GM19193 (cell line): Measurements from ENCODE around the gene EML6.

Source experiments
- POLR2A ChIP-seq: IDR thresholded peaks from 4 replicates; pipeline ENCODE4 v1.6.1; 2011; ENCODE audit not compliant: insufficient read depth, insufficient read length; ENCODE audit errors: extremely low read depth

The EML6 gene

GRCh38 chr2:54891909-54892308, 168.4 kb downstream of the EML6 start:
- no peak for TF ChIP-seq POLR2A

- no peak for TF ChIP-seq POLR2A
Measured at GRCh38 chr2:54894467-54894866, 171.0 kb downstream of the EML6 start.

- no peak for TF ChIP-seq POLR2A
Measured at GRCh38 chr2:54895730-54896129, 172.3 kb downstream of the EML6 start.

GRCh38 chr2:54897420-54898310, 174.2 kb downstream of the EML6 start:
- TF ChIP-seq POLR2A = no peak

- no peak for TF ChIP-seq POLR2A
Measured at GRCh38 chr2:54898456-54899226, 175.2 kb downstream of the EML6 start.

GRCh38 chr2:54899576-54900200, 176.2 kb downstream of the EML6 start:
- no peak for TF ChIP-seq POLR2A

- TF ChIP-seq POLR2A = no peak
Measured at GRCh38 chr2:54901224-54901986, 177.9 kb downstream of the EML6 start.

GRCh38 chr2:54902763-54903162, 179.3 kb downstream of the EML6 start:
- TF ChIP-seq POLR2A = no peak

GRCh38 chr2:54903736-54904554, 180.5 kb downstream of the EML6 start:
- no peak for TF ChIP-seq POLR2A

GRCh38 chr2:54904836-54905235, 181.4 kb downstream of the EML6 start:
- TF ChIP-seq POLR2A = no peak

GRCh38 chr2:54906716-54907115, 183.3 kb downstream of the EML6 start:
- no peak for TF ChIP-seq POLR2A

- TF ChIP-seq POLR2A = no peak
Measured at GRCh38 chr2:54907663-54908062, 184.2 kb downstream of the EML6 start.

- no peak for TF ChIP-seq POLR2A
Measured at GRCh38 chr2:54908591-54908990, 185.1 kb downstream of the EML6 start.

- no peak for TF ChIP-seq POLR2A
Measured at GRCh38 chr2:54909001-54909400, 185.5 kb downstream of the EML6 start.
